ENCODE data around the gene BIVM. TPM values are rescaled to one million over a fixed set of nuclear protein-coding genes. Genes with fewer than 3 reads are reported as not detected.

Gene BIVM
- total RNA-seq, 3 donors from 2014 or later (not counting 1 experiment from before 2014, with no cell fraction given): 16.7 to 31.6 (median 21.2) TPM

DNA sequence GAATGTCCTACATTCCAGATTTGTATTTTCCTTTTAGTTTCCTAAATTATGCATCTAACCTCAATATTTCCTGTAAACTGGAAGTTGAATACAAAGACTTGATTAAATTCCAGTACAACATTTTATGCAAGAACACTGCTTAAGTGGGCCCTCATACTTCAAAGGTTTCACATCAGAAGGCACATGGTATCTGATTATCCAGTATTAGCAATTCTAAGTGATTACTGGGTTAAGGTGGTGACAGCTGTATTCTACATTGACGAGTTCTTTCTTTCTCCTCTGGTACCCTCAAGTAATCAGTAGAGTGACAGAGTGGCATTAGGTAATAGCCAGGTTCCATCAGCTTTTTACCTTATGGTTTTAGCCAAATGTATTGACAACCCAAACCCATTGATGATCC lies 18.3 kb downstream of the BIVM start:
- Histone ChIP-seq H3K36me3 (ENCODE audit: control insufficient read depth, insufficient read depth, low read length) (peaks cover 21% of the 10 kb centered on the region), H3K9me3 (ENCODE audit: control insufficient read depth, insufficient read depth, low read length) (no peaks in the 10 kb centered on the region), H3K4me3 (ENCODE audit: low read length) (no peak overlapping the region), H3K4me1 (ENCODE audit: control insufficient read depth, insufficient read depth, low read length) (no peaks in the 10 kb centered on the region), H3K27ac (ENCODE audit: low read length) (no peak overlapping the region), H3K27me3 (ENCODE audit: control insufficient read depth, insufficient read depth, low read length) (no peaks in the 10 kb centered on the region)
- intact Hi-C loops (cut with micrococcal nuclease): no loop called here
- Mint-ChIP-seq H3K4me3 (no peak overlapping the region), H3K36me3 (peaks cover 2% of the 10 kb centered on the region), H3K4me1 (peaks cover 11 to 12% of the 10 kb centered on the region in 2 donors), H3K27me3 (ENCODE audit: low read depth in 2 of 2) (no peaks in the 10 kb centered on the region), H3K9me3 (no peaks in the 10 kb centered on the region), H3K27ac (no peak overlapping the region)
- DNase-seq (no peak), ATAC-seq (no peak)
- 100% methylated on average over 1 of the region's 1 CpG for WGBS (ENCODE audit: insufficient coverage)
- TF ChIP-seq, protein P1, sequence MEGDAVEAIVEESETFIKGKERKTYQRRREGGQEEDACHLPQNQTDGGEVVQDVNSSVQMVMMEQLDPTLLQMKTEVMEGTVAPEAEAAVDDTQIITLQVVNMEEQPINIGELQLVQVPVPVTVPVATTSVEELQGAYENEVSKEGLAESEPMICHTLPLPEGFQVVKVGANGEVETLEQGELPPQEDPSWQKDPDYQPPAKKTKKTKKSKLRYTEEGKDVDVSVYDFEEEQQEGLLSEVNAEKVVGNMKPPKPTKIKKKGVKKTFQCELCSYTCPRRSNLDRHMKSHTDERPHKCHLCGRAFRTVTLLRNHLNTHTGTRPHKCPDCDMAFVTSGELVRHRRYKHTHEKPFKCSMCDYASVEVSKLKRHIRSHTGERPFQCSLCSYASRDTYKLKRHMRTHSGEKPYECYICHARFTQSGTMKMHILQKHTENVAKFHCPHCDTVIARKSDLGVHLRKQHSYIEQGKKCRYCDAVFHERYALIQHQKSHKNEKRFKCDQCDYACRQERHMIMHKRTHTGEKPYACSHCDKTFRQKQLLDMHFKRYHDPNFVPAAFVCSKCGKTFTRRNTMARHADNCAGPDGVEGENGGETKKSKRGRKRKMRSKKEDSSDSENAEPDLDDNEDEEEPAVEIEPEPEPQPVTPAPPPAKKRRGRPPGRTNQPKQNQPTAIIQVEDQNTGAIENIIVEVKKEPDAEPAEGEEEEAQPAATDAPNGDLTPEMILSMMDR (IDR thresholded peaks at IDR 0.05): no peak

DNA sequence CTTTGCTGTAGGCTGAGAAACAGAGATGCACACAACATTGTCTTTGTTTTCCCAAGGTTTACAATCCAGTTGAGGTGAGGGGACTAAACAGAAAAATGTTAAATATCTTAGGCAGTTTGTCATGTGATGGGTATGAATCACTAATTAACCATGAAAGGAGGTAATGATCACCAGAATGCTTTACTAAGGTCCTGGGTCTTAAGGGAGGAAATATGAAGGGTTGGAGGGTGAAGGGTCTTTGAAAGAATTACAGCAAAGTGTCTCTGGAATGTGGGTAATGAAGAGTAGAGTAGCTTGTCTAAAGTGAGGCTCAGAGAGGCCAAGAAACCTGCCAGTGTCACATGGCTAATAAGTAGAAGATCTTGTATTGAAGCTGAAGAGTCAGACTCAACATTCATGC lies 19.0 kb downstream of the BIVM start:
- ATAC-seq (no peak), DNase-seq (no peak)
- Mint-ChIP-seq H3K9me3 (no peaks in the 10 kb centered on the region), H3K27ac (no peak overlapping the region), H3K36me3 (no peaks in the 10 kb centered on the region), H3K4me3 (no peak overlapping the region), H3K27me3 (ENCODE audit: low read depth in 2 of 2) (no peaks in the 10 kb centered on the region), H3K4me1 (peaks cover 7% of the 10 kb centered on the region in 2 donors)
- TF ChIP-seq, protein P1 (IDR thresholded peaks at IDR 0.05): no peak
- Histone ChIP-seq H3K4me3 (ENCODE audit: low read length) (no peak overlapping the region), H3K36me3 (ENCODE audit: control insufficient read depth, insufficient read depth, low read length) (peaks cover 21% of the 10 kb centered on the region), H3K9me3 (ENCODE audit: control insufficient read depth, insufficient read depth, low read length) (no peaks in the 10 kb centered on the region), H3K27ac (ENCODE audit: low read length) (no peak overlapping the region), H3K27me3 (ENCODE audit: control insufficient read depth, insufficient read depth, low read length) (no peaks in the 10 kb centered on the region), H3K4me1 (ENCODE audit: control insufficient read depth, insufficient read depth, low read length) (no peaks in the 10 kb centered on the region)
- intact Hi-C loops (cut with micrococcal nuclease): no loop called here

DNA sequence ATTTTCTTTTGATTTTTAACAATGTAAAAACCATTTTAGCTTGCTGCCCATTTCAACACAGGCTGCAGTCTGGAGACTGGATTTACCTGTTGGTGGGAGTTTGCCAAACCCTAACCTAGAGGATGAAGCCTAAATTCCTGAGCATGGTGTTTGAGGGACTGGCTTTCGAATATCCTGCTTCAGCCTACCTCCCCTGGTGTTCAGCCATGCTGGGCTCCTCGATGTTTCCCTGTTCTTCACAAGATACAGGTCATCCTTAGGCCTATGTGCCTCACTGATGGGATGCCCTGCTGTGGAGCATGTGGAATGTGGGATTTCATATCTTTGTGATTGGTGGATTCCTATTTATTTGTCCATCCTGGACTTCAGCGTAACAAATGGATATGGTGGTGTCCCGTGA lies 26.5 kb downstream of the BIVM start:
- TF ChIP-seq, protein P1 (IDR thresholded peaks at IDR 0.05): no peak
- Mint-ChIP-seq H3K27ac (no peak overlapping the region), H3K36me3 (no peaks in the 10 kb centered on the region), H3K4me1 (no peaks in the 10 kb centered on the region), H3K9me3 (no peaks in the 10 kb centered on the region), H3K27me3 (ENCODE audit: low read depth in 2 of 2) (no peaks in the 10 kb centered on the region), H3K4me3 (no peak overlapping the region)
- H3K9me3 ChIP-seq (ENCODE audit: control insufficient read depth, insufficient read depth, low read length): no peaks in the 10 kb centered on the region
- intact Hi-C loops (cut with micrococcal nuclease): no loop called here
- 98% methylated on average over 4 of the region's 4 CpGs for WGBS (ENCODE audit: insufficient coverage)
- no peak overlapping the region for H3K27ac ChIP-seq (ENCODE audit: low read length)
- DNase-seq (no peak), ATAC-seq (no peak)
- H3K4me1 ChIP-seq (ENCODE audit: control insufficient read depth, insufficient read depth, low read length): no peaks in the 10 kb centered on the region
- H3K4me3 ChIP-seq (ENCODE audit: low read length): no peak overlapping the region
- H3K36me3 ChIP-seq (ENCODE audit: control insufficient read depth, insufficient read depth, low read length): peaks cover 17% of the 10 kb centered on the region
- H3K27me3 ChIP-seq (ENCODE audit: control insufficient read depth, insufficient read depth, low read length): no peaks in the 10 kb centered on the region

DNA sequence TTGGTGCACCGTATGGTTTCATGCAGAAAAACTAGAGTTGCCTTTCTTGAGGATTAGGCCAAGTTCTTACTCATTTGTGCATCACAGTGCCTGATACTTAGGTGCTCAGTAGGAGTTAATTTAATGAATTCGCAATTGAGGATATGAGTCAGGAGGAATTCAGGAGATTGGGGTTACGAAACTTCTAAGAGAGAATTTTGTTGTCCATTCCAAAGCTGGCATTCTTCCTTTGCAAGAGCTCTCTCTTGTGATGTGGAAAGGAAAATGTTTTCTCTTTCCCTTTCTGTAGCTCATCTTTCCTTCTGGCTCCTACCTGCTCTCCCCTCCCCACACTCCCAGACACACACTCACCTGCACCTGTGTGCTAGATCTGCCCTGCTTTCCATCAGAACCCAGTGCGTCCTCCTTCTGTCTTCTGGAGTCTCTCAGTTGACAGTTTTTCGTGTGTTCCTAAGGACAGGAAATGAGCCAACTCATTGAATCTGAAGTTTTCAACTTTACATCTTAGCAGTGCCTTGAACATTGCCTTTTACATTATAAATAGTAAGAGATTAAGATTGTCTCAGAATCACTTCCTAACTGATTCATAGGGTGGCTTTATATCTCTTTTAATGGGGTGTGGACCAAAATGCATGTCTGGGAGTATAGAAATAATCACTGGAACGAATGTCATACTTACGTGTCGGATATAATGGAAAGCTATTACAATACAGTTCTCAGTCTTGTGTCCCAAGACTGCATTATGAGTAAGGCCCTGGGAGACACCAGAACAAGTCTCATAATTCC lies 27.2 kb downstream of the BIVM start:
- Histone ChIP-seq H3K27ac (ENCODE audit: low read length) (no peak overlapping the region), H3K36me3 (ENCODE audit: control insufficient read depth, insufficient read depth, low read length) (peaks cover 17% of the 10 kb centered on the region), H3K9me3 (ENCODE audit: control insufficient read depth, insufficient read depth, low read length) (no peaks in the 10 kb centered on the region), H3K4me1 (ENCODE audit: control insufficient read depth, insufficient read depth, low read length) (no peaks in the 10 kb centered on the region), H3K27me3 (ENCODE audit: control insufficient read depth, insufficient read depth, low read length) (no peaks in the 10 kb centered on the region), H3K4me3 (ENCODE audit: low read length) (no peak overlapping the region)
- H3K36me3 Mint-ChIP-seq: no peaks in the 10 kb centered on the region
- intact Hi-C loops (cut with micrococcal nuclease): no loop called here
- no peak overlapping the region for H3K27ac Mint-ChIP-seq
- no peaks in the 10 kb centered on the region for H3K4me1 Mint-ChIP-seq
- TF ChIP-seq, protein P1 (IDR thresholded peaks at IDR 0.05): no peak
- no peaks in the 10 kb centered on the region for H3K9me3 Mint-ChIP-seq
- no peak overlapping the region for H3K4me3 Mint-ChIP-seq
- WGBS (ENCODE audit: insufficient coverage): 91% methylated on average over 8 of the region's 8 CpGs
- ATAC-seq: no peak
- no peak for DNase-seq
- no peaks in the 10 kb centered on the region for H3K27me3 Mint-ChIP-seq (ENCODE audit: low read depth in 2 of 2)
